HL-60 (cell line): ENCODE results near the gene PNPT1.

Experiments used
- CTCF ChIP-seq: IDR thresholded peaks from one replicate; pipeline ENCODE4 v1.5.1; 2011; ENCODE audit warnings: low read length, control low read depth, inconsistent platforms; ENCODE audit not compliant: insufficient read depth
- GABPA ChIP-seq: IDR thresholded peaks from 2 replicates; pipeline ENCODE4 v1.6.1; 2012; ENCODE audit warnings: low read depth
- POLR2AphosphoS5 ChIP-seq: IDR thresholded peaks from 2 replicates; pipeline ENCODE4 v1.6.1; 2012; ENCODE audit warnings: low read depth
- REST ChIP-seq: IDR thresholded peaks from 2 replicates; pipeline ENCODE4 v1.6.1; 2012; ENCODE audit warnings: low read depth; ENCODE audit not compliant: insufficient replicate concordance
- SPI1 ChIP-seq: IDR thresholded peaks from 2 replicates; pipeline ENCODE4 v1.6.1; 2012; ENCODE audit warnings: low read depth, mild to moderate bottlenecking, borderline replicate concordance

GRCh38 chr2:55592130-55592529, 101.5 kb downstream of the PNPT1 start:
- TF ChIP-seq CTCF = no peak
- no peak for TF ChIP-seq GABPA
- TF ChIP-seq POLR2AphosphoS5 = no peak
- TF ChIP-seq SPI1 = no peak
- TF ChIP-seq REST = no peak
